GM18519 (cell line): ENCODE results near the gene ZNF579.
"Not testable (repeated sequence)": the region's sequence is repeated elsewhere in the genome, so short reads cannot be mapped to it uniquely, and the experiment has no call there.

Source experiments
- ATAC-seq: cut with Tn5 transposase; IDR thresholded peaks from one replicate; pipeline ENCODE4 v1.9.1; 2021; ENCODE audit warnings: mild to moderate bottlenecking, moderate library complexity; ENCODE audit not compliant: unreplicated experiment, low FRiP score

ZNF579 gene

DNA sequence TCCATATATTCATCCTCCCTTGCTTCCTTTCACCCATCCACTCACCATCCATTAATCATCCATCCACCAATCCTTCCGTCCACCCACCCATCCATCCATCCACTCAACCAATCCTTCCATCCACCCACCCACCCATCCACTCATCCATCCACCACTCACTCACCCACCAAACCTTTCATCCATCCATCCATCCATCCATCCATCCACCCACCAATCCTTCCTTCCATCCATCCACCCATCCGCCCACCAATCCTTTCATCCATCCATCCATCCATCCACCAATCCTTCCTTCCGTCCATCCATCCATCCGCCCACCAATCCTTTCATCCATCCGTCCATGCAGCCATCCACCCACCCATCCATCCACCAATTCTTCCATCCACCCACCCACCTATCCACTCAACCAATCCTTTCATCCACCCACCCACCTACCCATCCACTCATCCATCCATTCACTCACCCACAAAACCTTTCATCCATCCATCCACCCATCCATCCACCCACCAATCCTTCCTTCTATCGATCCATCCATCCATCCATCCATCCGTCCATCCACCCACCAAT, 38.3 kb downstream of the ZNF579 start:
- ATAC-seq, result no peak

DNA sequence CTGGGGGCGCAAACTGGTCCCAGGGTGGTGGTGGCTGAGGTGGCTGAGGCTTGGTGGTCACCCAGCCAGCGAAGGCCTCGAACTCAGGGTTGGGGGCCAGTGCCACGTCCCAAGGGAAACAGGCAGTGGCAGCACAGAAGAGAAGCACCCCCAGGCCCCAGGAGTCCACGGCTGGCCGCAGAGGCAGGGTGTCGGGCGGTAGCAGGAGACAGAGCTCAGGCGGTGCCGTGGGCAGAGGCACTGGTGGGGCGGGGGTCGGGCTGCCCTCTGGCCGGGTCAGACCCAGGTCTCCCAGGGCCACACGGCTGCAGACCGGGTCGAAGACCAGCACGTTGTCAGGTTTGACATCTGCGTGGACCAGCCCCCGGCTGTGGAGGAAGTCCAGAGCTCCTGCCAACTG, 39.6 kb downstream of the ZNF579 start:
- no peak for ATAC-seq

GRCh38 chr19:55540619-55541018, 40.0 kb downstream of the ZNF579 start:
- no peak for ATAC-seq

DNA sequence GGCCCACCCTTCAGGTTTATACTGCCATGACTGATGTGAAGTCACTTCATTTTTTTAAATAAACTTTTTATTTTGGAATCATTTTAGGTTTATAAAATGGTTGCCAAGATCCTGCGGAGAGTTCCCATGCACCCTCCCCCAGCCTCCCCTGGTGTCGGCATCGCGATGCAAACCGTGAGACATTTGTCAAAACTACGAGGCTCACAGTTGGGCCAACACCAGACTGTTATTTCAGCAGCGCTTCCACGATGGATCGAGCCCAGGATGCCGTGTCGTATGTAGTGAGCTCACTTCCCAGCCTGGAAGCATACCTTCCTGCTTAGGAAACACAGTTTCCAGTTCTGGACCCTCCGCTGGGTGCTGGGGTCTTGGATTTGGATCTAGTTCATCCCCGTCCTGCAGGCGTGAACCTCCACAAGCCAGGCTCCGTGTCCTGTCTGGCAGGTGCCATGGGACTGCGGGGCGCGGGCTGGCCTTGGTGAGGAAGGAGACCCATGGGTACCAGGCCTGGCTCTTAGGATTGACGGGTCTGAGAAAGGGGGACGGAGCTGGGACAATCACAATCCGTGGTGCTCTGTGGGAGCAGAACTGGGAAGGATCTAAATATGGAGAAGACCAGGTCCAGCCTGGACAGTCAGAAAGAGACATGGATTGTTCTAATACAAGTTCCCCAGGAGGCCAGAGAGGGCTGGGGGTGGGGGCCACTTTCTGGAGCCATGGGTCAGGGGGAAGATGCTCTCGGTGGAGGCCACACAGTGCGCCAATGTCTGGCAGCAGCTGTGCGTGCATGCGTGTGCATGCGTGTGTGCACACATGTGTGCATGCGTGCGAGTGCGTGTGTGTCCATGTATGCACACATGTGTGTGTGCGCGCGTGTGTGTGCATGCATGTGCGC, 41.3 kb downstream of the ZNF579 start:
- no peak for ATAC-seq

- ATAC-seq, result no peak
These were observed 42.5 kb downstream of the ZNF579 start for GRCh38 chr19:55538132-55538531.

DNA sequence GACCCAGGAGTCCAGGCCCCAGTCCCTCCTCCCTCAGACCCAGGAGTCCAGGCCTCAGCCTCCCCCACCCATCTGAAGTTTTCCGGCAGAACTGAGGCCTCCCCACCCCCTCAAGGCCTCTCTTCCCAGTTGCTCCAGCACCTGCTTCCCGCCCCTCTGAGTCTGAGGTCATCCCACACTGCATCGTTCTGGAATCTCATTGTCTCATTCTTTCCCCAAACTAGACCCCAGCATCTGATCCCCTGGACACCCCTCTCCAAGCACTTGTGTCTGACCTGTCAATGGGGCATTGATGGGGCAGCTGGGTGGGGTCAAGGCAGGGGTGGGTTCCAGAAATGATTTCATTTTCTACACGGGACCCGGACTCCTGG, 42.9 kb downstream of the ZNF579 start:
- no peak for ATAC-seq

DNA sequence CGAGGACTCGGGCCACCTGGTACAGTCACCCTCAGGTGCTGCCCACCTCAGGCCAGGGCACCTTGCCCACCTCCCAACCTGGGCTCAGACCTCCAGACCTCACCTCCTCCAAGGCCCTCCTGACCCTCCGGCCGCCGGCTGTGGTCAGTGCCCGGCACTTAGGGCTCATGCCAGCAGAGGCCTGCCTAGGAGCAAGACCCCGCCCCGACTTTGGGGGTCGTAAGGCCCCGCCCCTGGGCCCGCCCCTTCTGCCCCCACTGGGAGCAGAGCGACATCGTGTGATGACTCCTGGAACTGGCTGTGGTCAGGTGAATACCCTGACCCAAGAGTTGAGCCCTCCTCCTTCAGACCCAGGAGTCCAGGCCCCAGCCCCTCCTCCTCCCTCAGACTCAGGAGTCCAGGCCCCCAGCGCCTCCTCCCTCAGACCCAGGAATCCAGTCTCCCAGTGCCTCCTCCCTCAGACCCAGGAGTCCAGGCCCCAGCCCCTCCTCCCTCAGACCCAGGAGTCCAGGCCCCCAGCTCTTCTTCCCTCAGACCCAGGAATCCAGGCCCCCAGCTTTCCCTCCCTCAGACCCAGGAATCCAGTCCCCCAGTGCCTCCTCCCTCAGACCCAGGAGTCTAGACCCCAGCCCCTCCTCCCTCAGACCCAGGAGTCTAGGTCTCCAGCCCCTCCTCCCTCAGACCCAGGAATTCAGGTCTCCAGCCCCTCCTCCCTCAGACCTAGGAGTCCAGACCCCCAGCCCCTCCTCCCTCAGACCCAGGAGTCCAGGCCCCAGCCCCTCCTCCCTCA, 43.5 kb downstream of the ZNF579 start, which contains the start of gene SBK2:
Gene SBK2 (minus strand): TSS at position 183 of the 790 bp plus-strand sequence. CDS start 839 bp downstream, outside the sequence.
- no peak for ATAC-seq

GRCh38 chr19:55536366-55536765, 44.3 kb downstream of the ZNF579 start:
- no peak for ATAC-seq

- no peak for ATAC-seq
These were observed 44.7 kb downstream of the ZNF579 start for GRCh38 chr19:55535965-55536350.

DNA sequence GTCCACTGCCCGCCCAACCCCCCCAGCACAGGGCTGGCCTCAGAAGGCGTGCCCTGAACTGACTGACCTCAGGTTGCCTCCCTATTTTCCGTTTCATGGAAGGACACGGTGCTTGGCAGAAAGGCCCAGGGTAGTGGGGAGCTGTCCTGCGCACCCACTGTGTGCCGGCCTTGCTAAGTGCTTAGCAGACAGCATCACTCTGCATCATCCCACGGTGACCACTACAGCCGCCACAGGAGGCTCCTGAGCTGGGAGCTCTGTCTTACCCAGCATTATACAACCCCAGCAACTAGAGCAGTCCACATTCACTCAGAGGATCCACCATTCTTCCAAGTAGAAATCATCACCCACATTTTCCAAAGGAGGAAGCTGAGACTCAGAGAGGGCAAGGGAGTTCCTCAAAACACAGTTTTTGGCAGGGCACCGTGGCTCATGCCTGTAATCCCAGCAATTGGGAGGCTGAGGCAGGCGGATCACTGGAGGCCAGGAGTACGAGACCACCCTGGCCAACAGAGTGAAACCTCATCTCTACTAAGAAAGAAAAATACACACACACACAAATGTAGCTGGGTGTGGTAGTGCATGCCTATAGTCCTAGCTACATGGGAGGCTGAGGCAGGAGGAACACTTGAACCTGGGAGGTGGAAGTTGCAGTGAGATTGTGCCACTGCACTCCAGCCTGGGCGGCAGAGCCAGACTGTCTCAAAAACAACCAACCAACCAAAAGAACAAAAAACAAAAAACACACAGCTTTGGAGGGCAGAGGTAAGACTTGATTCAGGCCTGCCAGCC, 45.3 kb downstream of the ZNF579 start:
- no peak for ATAC-seq

DNA sequence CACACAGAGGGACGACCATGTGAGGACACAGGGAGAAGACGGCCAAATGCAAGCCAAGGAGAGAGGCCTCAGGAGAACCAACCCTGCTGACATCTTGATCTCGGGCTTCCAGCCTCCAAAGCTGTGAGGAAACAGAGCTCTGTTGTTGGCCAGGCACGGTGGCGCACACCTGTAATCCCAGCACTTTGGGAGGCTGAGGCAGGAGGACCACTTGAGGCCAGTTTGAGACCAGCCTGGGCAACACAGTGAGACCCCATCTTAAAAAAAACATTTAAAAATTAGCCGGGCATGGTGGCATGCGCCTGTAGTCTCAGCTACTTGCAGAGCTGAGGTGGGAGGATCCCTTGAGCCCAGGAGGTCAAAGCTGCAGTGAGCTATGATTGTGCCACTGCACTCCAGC, 46.4 kb downstream of the ZNF579 start:
- ATAC-seq, result not testable (repeated sequence)

DNA sequence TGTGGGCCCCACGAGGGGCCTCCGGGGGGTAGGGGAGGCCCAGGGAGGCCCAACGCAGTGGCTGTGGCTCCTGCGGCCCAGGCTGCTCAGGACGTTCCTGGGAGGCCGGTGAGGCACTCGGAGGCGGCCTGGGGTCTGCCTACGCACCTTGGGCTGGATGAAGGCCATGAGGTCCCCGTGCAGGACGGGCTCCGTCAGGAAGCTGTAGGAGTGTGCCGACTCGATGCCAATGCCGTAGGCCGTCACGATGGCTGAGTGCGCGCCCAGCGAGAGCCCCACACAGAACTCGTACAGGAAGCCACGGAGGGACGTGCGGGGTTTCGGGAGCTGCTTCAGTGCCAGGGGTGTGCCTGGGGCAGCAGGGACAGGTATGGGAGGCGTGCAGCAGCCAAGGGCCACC, 49.7 kb downstream of the ZNF579 start:
- ATAC-seq, result no peak

GRCh38 chr19:55529636-55530234, 50.9 kb downstream of the ZNF579 start:
- no peak for ATAC-seq

DNA sequence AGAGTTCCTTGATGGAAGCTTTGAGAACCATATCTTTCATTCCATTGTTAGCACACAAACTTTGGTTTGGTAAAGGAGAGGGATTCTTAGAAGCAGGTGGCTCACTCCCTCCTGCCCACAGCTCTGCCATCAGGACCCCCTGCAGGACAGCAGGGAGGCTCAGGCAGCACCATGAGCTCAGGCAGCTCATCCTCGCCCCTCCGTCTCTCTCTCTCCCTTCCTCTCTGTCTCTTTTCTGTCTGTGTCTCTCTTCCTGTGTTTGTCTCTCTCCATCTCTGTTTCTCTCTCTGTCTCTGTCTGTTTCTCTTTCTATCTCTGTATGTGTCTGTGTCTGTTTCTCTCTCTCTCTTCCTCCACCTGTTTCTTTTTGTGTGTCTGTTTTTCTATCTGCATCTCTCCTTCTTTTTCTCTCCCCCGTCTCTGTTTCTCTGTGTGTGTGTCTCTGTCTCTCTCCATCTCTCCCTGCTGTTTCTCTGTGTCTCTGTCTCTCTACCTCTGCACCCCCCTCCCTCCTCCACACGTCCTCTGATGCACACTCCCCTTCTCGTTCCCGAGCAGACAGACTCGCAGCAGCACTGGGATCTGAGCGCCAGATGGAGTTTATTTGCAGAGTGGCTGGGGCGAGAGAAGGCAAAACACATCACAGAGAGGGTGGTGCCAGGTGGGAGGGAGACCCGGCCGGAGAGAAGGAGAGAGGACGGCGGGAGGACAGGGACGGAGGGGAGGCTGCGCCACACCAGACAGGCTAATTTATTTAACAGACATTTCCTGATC, 52.4 kb downstream of the ZNF579 start:
- ATAC-seq, result no peak

GRCh38 chr19:55527197-55528029, 53.2 kb downstream of the ZNF579 start:
- ATAC-seq, result no peak
